H1 (cell line): ENCODE results near the gene TNIK. TPM values are rescaled to one million over a fixed set of nuclear protein-coding genes. Genes with fewer than 3 reads are reported as not detected.

Experiments used
- CHD1 ChIP-seq: IDR thresholded peaks from 2 replicates; pipeline ENCODE4 v1.6.1; 2012; ENCODE audit warnings: low read depth, low read length, improper control_type of control experiment
- HDAC2 ChIP-seq, 2 experiments: fragments of 300-600 bp in 1 of 2; sonication (generic) in 1 of 2; IDR thresholded peaks; 2 replicates each; pipeline ENCODE4 v1.6.1; 2011 to 2012; ENCODE audit warnings: low read depth in 2 of 2, low read length in 2 of 2, mild to moderate bottlenecking in 2 of 2, moderate library complexity in 2 of 2, borderline replicate concordance in 1 of 2, inconsistent platforms in 1 of 2
- HDAC6 ChIP-seq: IDR thresholded peaks from one replicate; pipeline ENCODE4 v1.7.1; 2012; ENCODE audit warnings: low read depth, mild to moderate bottlenecking, inconsistent platforms, low read length, moderate library complexity
- POU5F1 ChIP-seq: IDR thresholded peaks from 2 replicates; pipeline ENCODE4 v1.6.1; 2011; ENCODE audit warnings: low read depth, mild to moderate bottlenecking, low read length, moderate library complexity
- RAD21 ChIP-seq, 2 experiments: IDR thresholded peaks in 1 of 2; conservative IDR thresholded peaks in 1 of 2; 2 replicates each; pipeline ENCODE4 v1.6.1; 2011; ENCODE audit warnings: low read depth in 2 of 2, low read length in 2 of 2, improper control_type of control experiment in 1 of 2, inconsistent platforms in 1 of 2, mild to moderate bottlenecking in 1 of 2, moderate library complexity in 1 of 2
- TBP ChIP-seq: IDR thresholded peaks from 2 replicates; pipeline ENCODE4 v1.6.1; 2011; ENCODE audit warnings: low read depth, low read length, improper control_type of control experiment
- polyA plus RNA-seq, 7 experiments: library from polyadenylated mRNA; depleted of rRNA in 3 of 7; stranded (reverse) in 5 of 7; unstranded in 2 of 7; fragments of >200 nt in 5 of 7; fragments of 200-250 nt in 2 of 7; gene quantifications; 1 replicate in 5 of 7; 2 replicates in 1 of 7; 4 replicates in 1 of 7; pipeline versions ENCODE4 v1.2.1 to v1.2.3, GENCODE V29; 2011 to 2013; ENCODE audit warnings: missing spikeins in 2 of 7, mixed read lengths in 2 of 7
- total RNA-seq: library from RNA; stranded (reverse); fragmentation: NEBNext Ultra II Directional; extraction: Animal tissue kit (Norgen Biotek cat#: 25700); gene quantifications from 2 replicates; pipeline ENCODE4 v1.2.1, GENCODE V29; 2021

TNIK gene
- total and polyA plus RNA-seq, 2 of the 8 experiments (the other 6 are each of a cell fraction or from before 2014, with no cell fraction given): 7.4 to 42.0 TPM

DNA sequence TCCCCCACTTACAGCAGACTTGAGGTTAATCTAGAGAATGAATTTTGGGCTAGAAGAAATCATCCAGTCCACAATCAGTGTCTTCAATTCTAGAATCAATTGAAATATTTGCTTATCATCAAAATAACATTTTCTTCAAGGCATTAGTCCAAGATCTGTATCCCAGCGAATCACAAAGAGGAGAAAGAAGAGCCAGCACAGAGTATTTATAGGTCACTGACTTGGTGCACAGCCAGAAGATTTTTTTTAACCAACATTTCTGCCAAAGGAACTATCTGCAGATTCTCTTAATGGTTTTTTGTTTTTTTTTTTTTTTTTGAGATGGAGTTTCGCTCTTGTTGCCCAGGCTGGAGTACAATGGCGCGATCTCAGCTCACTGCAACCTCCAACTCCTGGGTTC lies 178.2 kb downstream of the TNIK start (continued):
- TF ChIP-seq RAD21 (IDR thresholded peaks at IDR 0.05 in 1 of 2, conservative IDR thresholded peaks at IDR 0.05 in 1 of 2; ENCODE audit: low read depth in 2 of 2, low read length in 2 of 2) (no peak), POU5F1 (no peak), HDAC6 (no peak), CHD1 (no peak), TBP (no peak), HDAC2 (IDR thresholded peaks at IDR 0.05; ENCODE audit: borderline replicate concordance in 1 of 2, low read depth in 2 of 2, low read length in 2 of 2) (no peak)
- TF ChIP-seq, all 59 proteins: peak for 0
